IPS DF 6.9 (cell line): ENCODE results near the gene KRTAP5-2.

Experiments
- DNase-seq: peaks from one replicate; pipeline ENCODE4 v3.0.0-alpha.2; 2013; ENCODE audit warnings: low read depth, low spot score
- H3K27ac ChIP-seq: one replicate; pipeline ENCODE4 v1.5.1; 2013; ENCODE audit warnings: low read length, control low read depth
- H3K27me3 ChIP-seq: 2 replicates; pipeline ENCODE4 v1.6.1; 2013; ENCODE audit warnings: mild to moderate bottlenecking, low read length; ENCODE audit not compliant: control insufficient read depth, insufficient read depth
- H3K36me3 ChIP-seq: 2 replicates; pipeline ENCODE4 v1.6.1; 2013; ENCODE audit warnings: low read length; ENCODE audit not compliant: control insufficient read depth, insufficient read depth
- H3K4me1 ChIP-seq: 2 replicates; pipeline ENCODE4 v1.6.1; 2013; ENCODE audit warnings: low read length; ENCODE audit not compliant: control insufficient read depth, insufficient read depth
- H3K4me3 ChIP-seq: 2 replicates; pipeline ENCODE4 v1.5.1; 2013; ENCODE audit warnings: mild to moderate bottlenecking, low read length
- H3K9me3 ChIP-seq: 2 replicates; pipeline ENCODE4 v1.6.1; 2013; ENCODE audit warnings: low read length, inconsistent platforms; ENCODE audit not compliant: control insufficient read depth, insufficient read depth
- WGBS: extraction: QIAGEN DNeasy Blood & Tissue Kit; methylation state at CpG from one replicate; pipeline ENCODE4 v1.1.7; 2013; ENCODE audit warnings: mixed read lengths, missing lambda C conversion rate; ENCODE audit not compliant: insufficient read length, insufficient coverage; 5-methylcytosine and 5-hydroxymethylcytosine counted together

The KRTAP5-2 gene

DNA sequence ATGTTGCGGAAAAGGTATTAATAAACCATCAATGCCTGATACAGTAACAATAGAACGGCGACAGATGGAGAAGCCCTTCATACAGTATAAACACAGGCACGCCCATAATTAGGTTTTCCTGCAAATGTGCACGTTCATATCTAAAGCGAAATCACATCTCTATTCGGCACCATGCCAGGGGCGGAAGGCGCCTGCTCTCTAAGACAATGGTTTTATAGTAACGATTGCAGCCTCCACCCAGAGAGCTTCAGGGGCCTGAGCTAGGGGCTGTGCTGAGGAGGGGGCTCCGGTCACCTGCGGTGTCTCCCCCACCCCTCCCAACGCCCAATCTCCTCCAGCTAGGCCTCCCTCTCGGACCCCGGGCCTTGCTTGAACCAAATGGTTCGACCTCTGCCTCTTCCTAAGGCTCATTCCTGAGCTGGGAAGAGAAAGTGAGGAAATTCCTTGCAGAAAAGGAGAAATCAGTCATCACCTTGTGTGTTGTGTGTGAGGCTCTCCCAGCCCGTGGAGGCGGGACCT lies 41.1 kb upstream of the KRTAP5-2 start:
- Histone ChIP-seq H3K36me3 (no peaks in the 10 kb centered on the region), H3K27ac (no peak overlapping the region), H3K4me3 (no peak overlapping the region), H3K4me1 (no peaks in the 10 kb centered on the region), H3K9me3 (no peaks in the 10 kb centered on the region), H3K27me3 (no peaks in the 10 kb centered on the region)
- WGBS, result no CpG with 5 or more reads among the region's 18 CpGs
- DNase-seq, result no peak

DNA sequence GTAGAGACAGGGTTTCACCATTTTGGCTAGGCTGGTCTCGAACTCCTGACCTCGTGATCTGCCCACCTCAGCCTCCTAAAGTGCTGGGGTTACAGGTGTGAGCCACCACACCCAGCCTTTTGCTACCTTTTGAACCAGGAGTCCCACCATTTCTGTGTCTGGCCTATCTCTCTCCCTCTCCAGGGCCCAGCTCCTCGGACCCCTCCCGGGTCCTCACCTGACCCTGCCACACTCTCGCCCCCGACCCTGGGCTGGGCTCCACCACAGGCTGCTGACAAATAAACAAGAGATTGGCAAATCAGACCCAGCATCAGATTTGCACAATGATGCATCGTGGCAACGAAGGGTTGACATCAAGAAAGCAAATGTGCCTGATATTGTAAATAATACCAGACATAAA lies 40.2 kb upstream of the KRTAP5-2 start:
- H3K4me1 ChIP-seq, result no peaks in the 10 kb centered on the region
- no peak overlapping the region for H3K4me3 ChIP-seq
- DNase-seq, result no peak
- no peak overlapping the region for H3K27ac ChIP-seq
- no peaks in the 10 kb centered on the region for H3K27me3 ChIP-seq
- no peaks in the 10 kb centered on the region for H3K9me3 ChIP-seq
- H3K36me3 ChIP-seq, result no peaks in the 10 kb centered on the region
- WGBS, result no CpG with 5 or more reads among the region's 8 CpGs

- Histone ChIP-seq H3K9me3 (no peaks in the 10 kb centered on the region), H3K4me3 (no peak overlapping the region), H3K36me3 (no peaks in the 10 kb centered on the region), H3K4me1 (no peaks in the 10 kb centered on the region), H3K27ac (no peak overlapping the region), H3K27me3 (no peaks in the 10 kb centered on the region; the same call in 1 of the 2 replicates)
- WGBS, result no CpG with 5 or more reads among the region's 2 CpGs
- DNase-seq, result no peak
These were observed 39.5 kb upstream of the KRTAP5-2 start for GRCh38 chr11:1637628-1638027.

- Histone ChIP-seq H3K27me3 (no peaks in the 10 kb centered on the region; the same call in 1 of the 2 replicates), H3K4me1 (peaks cover 3% of the 10 kb centered on the region; the same call in 1 of the 2 replicates), H3K9me3 (no peaks in the 10 kb centered on the region), H3K4me3 (no peak overlapping the region), H3K27ac (no peak overlapping the region), H3K36me3 (no peaks in the 10 kb centered on the region)
- no peak for DNase-seq
- no CpG with 5 or more reads among the region's 19 CpGs for WGBS
These were observed 38.3 kb upstream of the KRTAP5-2 start for GRCh38 chr11:1636291-1636950.

GRCh38 chr11:1633864-1634263 lies 35.8 kb upstream of the KRTAP5-2 start:
- H3K4me1 ChIP-seq, result peaks cover 3% of the 10 kb centered on the region; the same call in 1 of the 2 replicates
- H3K9me3 ChIP-seq, result no peaks in the 10 kb centered on the region
- DNase-seq, result no peak
- H3K36me3 ChIP-seq, result no peaks in the 10 kb centered on the region
- WGBS, result no CpG with 5 or more reads among the region's 10 CpGs
- no peak overlapping the region for H3K27ac ChIP-seq
- H3K27me3 ChIP-seq, result no peaks in the 10 kb centered on the region; the same call in 1 of the 2 replicates
- H3K4me3 ChIP-seq, result no peak overlapping the region

GRCh38 chr11:1632053-1632714 lies 34.1 kb upstream of the KRTAP5-2 start:
- H3K4me3 ChIP-seq, result no peak overlapping the region
- H3K9me3 ChIP-seq, result no peaks in the 10 kb centered on the region
- no peak overlapping the region for H3K27ac ChIP-seq
- H3K36me3 ChIP-seq, result no peaks in the 10 kb centered on the region
- no peak for DNase-seq
- no CpG with 5 or more reads among the region's 11 CpGs for WGBS
- H3K4me1 ChIP-seq, result peaks cover 3% of the 10 kb centered on the region; the same call in 1 of the 2 replicates
- no peaks in the 10 kb centered on the region; the same call in 1 of the 2 replicates for H3K27me3 ChIP-seq

DNA sequence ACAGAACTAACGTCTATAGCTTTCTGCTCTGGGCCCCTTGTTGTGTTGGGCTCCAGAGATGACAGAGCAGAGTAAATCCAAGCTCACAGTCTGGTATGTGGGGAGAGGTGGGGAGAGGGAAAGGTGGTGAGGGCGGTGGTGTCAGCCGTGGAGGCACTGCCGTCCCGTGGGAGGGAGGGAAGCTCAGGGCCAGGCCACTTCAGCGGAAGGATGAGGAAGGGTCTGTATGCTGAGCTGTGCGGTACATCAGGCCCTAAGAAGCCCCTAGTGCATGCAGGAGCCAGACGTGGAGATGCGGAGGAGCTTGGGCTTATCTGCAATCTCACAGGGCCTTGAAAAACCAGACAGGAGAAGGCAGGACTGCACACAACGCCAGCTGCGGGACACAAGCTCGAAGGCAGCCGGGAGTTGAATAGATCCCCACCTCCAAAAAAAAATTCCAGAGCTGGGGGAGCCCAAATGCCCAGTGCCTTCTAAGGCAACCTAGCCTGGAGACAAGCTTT lies 33.0 kb upstream of the KRTAP5-2 start:
- no peak for DNase-seq
- Histone ChIP-seq H3K27ac (no peak overlapping the region), H3K27me3 (no peaks in the 10 kb centered on the region; the same call in 1 of the 2 replicates), H3K36me3 (no peaks in the 10 kb centered on the region), H3K4me1 (peaks cover 3% of the 10 kb centered on the region; the same call in 1 of the 2 replicates), H3K9me3 (no peaks in the 10 kb centered on the region), H3K4me3 (no peak overlapping the region)
- no CpG with 5 or more reads among the region's 13 CpGs for WGBS

- H3K27me3 ChIP-seq, result no peaks in the 10 kb centered on the region; the same call in 1 of the 2 replicates
- H3K4me1 ChIP-seq, result peaks cover 3% of the 10 kb centered on the region; the same call in 1 of the 2 replicates
- no CpG with 5 or more reads among the region's 2 CpGs for WGBS
- H3K4me3 ChIP-seq, result no peak overlapping the region
- DNase-seq, result no peak
- no peaks in the 10 kb centered on the region for H3K9me3 ChIP-seq
- H3K36me3 ChIP-seq, result no peaks in the 10 kb centered on the region
- H3K27ac ChIP-seq, result no peak overlapping the region
These were observed 32.2 kb upstream of the KRTAP5-2 start for GRCh38 chr11:1630271-1630670.

- H3K27ac ChIP-seq, result no peak within 1 kb of the TSS
- peaks cover 3% of the 10 kb centered on the region; the same call in 1 of the 2 replicates for H3K4me1 ChIP-seq
- no peak within 1 kb of the TSS for H3K4me3 ChIP-seq
- no peaks in the 10 kb centered on the region for H3K9me3 ChIP-seq
- no peaks in the 10 kb centered on the region for H3K36me3 ChIP-seq
- no peak for DNase-seq
- no peaks in the 10 kb centered on the region; the same call in 1 of the 2 replicates for H3K27me3 ChIP-seq
- WGBS, result no CpG with 5 or more reads among the region's 26 CpGs
These were observed 31.5 kb upstream of the KRTAP5-2 start, which contains the start of gene KRTAP5-5 for GRCh38 chr11:1629326-1630185. TSS of gene KRTAP5-5 (plus strand) at chr11:1629775. CDS start at chr11:1629841, 66 bp downstream.
